Astrocyte (in vitro differentiated cells and primary cell): ENCODE measurements around the gene RARB. TPM values are rescaled to one million over a fixed set of nuclear protein-coding genes. Genes with fewer than 3 reads are reported as not detected.

Source experiments
- DNase-seq: peaks from one replicate; pipeline ENCODE4 v3.0.0-alpha.2; 2010; ENCODE audit warnings: low read depth
- FAIRE-seq: peaks from 2 replicates; lab custom pipeline; 2011; peaks lifted over from hg19 to GRCh38; lab: Jason Lieb, UNC
- H2AFZ ChIP-seq: 2 replicates; pipeline ENCODE4 v1.6.0; 2012; ENCODE audit warnings: low read depth, low read length, inconsistent platforms
- H3K27ac ChIP-seq: 2 replicates; pipeline ENCODE4 v1.5.1; 2011; ENCODE audit warnings: low read depth, low read length, inconsistent platforms
- H3K27me3 ChIP-seq: 2 replicates; pipeline ENCODE4 v1.6.0; 2011; ENCODE audit warnings: low read length, inconsistent platforms; ENCODE audit not compliant: insufficient read depth
- H3K36me3 ChIP-seq: 2 replicates; pipeline ENCODE4 v1.5.1; 2011; ENCODE audit warnings: low read length, inconsistent platforms; ENCODE audit not compliant: insufficient read depth
- H3K4me1 ChIP-seq: 2 replicates; pipeline ENCODE4 v1.5.1; 2011; ENCODE audit warnings: low read length, inconsistent platforms; ENCODE audit not compliant: insufficient read depth
- H3K4me2 ChIP-seq: 2 replicates; pipeline ENCODE4 v1.6.0; 2012; ENCODE audit warnings: low read length, inconsistent platforms
- H3K4me3 ChIP-seq: 2 replicates; pipeline ENCODE4 v1.5.1; 2011; ENCODE audit warnings: low read depth, mild to moderate bottlenecking, low read length, inconsistent platforms; ENCODE audit not compliant: insufficient read depth
- H3K79me2 ChIP-seq: 2 replicates; pipeline ENCODE4 v1.6.0; 2012; ENCODE audit warnings: mild to moderate bottlenecking, low read length, inconsistent platforms; ENCODE audit not compliant: insufficient read depth
- H3K9ac ChIP-seq: 2 replicates; pipeline ENCODE4 v1.6.0; 2012; ENCODE audit warnings: mild to moderate bottlenecking, low read length, inconsistent platforms
- H3K9me3 ChIP-seq: 2 replicates; pipeline ENCODE4 v1.5.1; 2012; ENCODE audit warnings: low read depth, mild to moderate bottlenecking, low read length, inconsistent platforms; ENCODE audit not compliant: insufficient read depth
- H4K20me1 ChIP-seq: 2 replicates; pipeline ENCODE4 v1.6.0; 2012; ENCODE audit warnings: low read length, inconsistent platforms; ENCODE audit not compliant: insufficient read depth
- H3K27ac Mint-ChIP-seq: one replicate; pipeline ENCODE4 v1.8.0; 2021; ENCODE audit warnings: mild to moderate bottlenecking, mixed read lengths; ENCODE audit not compliant: unreplicated experiment
- H3K27me3 Mint-ChIP-seq: one replicate; pipeline ENCODE4 v1.8.0; 2021; ENCODE audit warnings: low read depth, mixed read lengths; ENCODE audit not compliant: unreplicated experiment
- H3K36me3 Mint-ChIP-seq: one replicate; pipeline ENCODE4 v1.8.0; 2021; ENCODE audit warnings: low read depth, mixed read lengths; ENCODE audit not compliant: unreplicated experiment
- H3K4me1 Mint-ChIP-seq: one replicate; pipeline ENCODE4 v1.8.0; 2021; ENCODE audit warnings: low read depth, mixed read lengths; ENCODE audit not compliant: unreplicated experiment
- H3K4me3 Mint-ChIP-seq: one replicate; pipeline ENCODE4 v1.8.0; 2021; ENCODE audit warnings: mild to moderate bottlenecking, moderate library complexity, mixed read lengths; ENCODE audit not compliant: unreplicated experiment
- H3K9me3 Mint-ChIP-seq: one replicate; pipeline ENCODE4 v1.8.0; 2021; ENCODE audit warnings: mild to moderate bottlenecking, mixed read lengths; ENCODE audit not compliant: unreplicated experiment
- CTCF ChIP-seq: IDR thresholded peaks from 2 replicates; pipeline ENCODE4 v1.5.1; 2011; ENCODE audit warnings: low read depth, mild to moderate bottlenecking, inconsistent platforms, low read length, moderate library complexity; ENCODE audit not compliant: insufficient read depth
- EZH2 ChIP-seq: IDR thresholded peaks from 2 replicates; pipeline ENCODE4 v1.6.1; 2012; ENCODE audit warnings: mild to moderate bottlenecking, low read length, inconsistent platforms; ENCODE audit not compliant: insufficient read depth
- total RNA-seq: library from RNA; stranded (reverse); gene quantifications from 2 replicates; pipeline ENCODE4 v1.2.1, GENCODE V29; 2021

The RARB gene
- total RNA-seq, 1 donor from 2014 or later: 0.27 TPM

- H3K4me3 Mint-ChIP-seq: no peak overlapping the region
- no peak overlapping the region for H3K27ac ChIP-seq
- no peaks in the 10 kb centered on the region for H3K4me1 Mint-ChIP-seq
- H3K4me1 ChIP-seq: no peaks in the 10 kb centered on the region
- no peaks in the 10 kb centered on the region for H3K27me3 ChIP-seq
- no peaks in the 10 kb centered on the region for H3K36me3 ChIP-seq
- no peak overlapping the region for H3K27ac Mint-ChIP-seq
- H4K20me1 ChIP-seq: peaks cover 26% of the 10 kb centered on the region
- no peaks in the 10 kb centered on the region for H3K9me3 ChIP-seq
- H3K4me2 ChIP-seq: no peak overlapping the region
- H3K36me3 Mint-ChIP-seq: no peaks in the 10 kb centered on the region
- H3K27me3 Mint-ChIP-seq: no peaks in the 10 kb centered on the region
- no peak for TF ChIP-seq CTCF
- no peak for TF ChIP-seq EZH2
- DNase-seq (no peak), FAIRE-seq (no peak)
- H3K9ac ChIP-seq: no peak overlapping the region
- H3K79me2 ChIP-seq: peaks cover 40% of the 10 kb centered on the region
- H3K4me3 ChIP-seq: no peak overlapping the region
- no peak overlapping the region for H2AFZ ChIP-seq
- peaks cover 2% of the 10 kb centered on the region for H3K9me3 Mint-ChIP-seq
Measured at GRCh38 chr3:25540273-25540672, 112.2 kb downstream of the RARB start.

- no peak overlapping the region for H3K27ac Mint-ChIP-seq
- H3K4me1 Mint-ChIP-seq: peaks cover 3% of the 10 kb centered on the region
- H3K4me3 Mint-ChIP-seq: no peak overlapping the region
Measured at GRCh38 chr3:25542492-25543039, 114.5 kb downstream of the RARB start.

More at GRCh38 chr3:25542492-25543039, 114.5 kb downstream of the RARB start:
- DNase-seq (no peak), FAIRE-seq (no peak)
- Mint-ChIP-seq H3K9me3 (peaks cover 2% of the 10 kb centered on the region), H3K27me3 (peaks cover 5% of the 10 kb centered on the region), H3K36me3 (no peaks in the 10 kb centered on the region)
- no peak overlapping the region for H2AFZ ChIP-seq
- H3K9me3 ChIP-seq: no peaks in the 10 kb centered on the region
- no peaks in the 10 kb centered on the region for H3K36me3 ChIP-seq
- H3K4me1 ChIP-seq: peaks cover under 1% of the 10 kb centered on the region
- H3K27ac ChIP-seq: no peak overlapping the region
- TF ChIP-seq EZH2 (no peak), CTCF (no peak)
- no peak overlapping the region for H3K4me2 ChIP-seq
- no peaks in the 10 kb centered on the region for H3K27me3 ChIP-seq
- no peak overlapping the region for H3K9ac ChIP-seq
- H3K4me3 ChIP-seq: no peak overlapping the region
- peaks cover 37% of the 10 kb centered on the region for H4K20me1 ChIP-seq
- H3K79me2 ChIP-seq: peaks cover 43% of the 10 kb centered on the region
